Measurements from ENCODE around the gene ZNF541.

ZNF541 gene, protein sequence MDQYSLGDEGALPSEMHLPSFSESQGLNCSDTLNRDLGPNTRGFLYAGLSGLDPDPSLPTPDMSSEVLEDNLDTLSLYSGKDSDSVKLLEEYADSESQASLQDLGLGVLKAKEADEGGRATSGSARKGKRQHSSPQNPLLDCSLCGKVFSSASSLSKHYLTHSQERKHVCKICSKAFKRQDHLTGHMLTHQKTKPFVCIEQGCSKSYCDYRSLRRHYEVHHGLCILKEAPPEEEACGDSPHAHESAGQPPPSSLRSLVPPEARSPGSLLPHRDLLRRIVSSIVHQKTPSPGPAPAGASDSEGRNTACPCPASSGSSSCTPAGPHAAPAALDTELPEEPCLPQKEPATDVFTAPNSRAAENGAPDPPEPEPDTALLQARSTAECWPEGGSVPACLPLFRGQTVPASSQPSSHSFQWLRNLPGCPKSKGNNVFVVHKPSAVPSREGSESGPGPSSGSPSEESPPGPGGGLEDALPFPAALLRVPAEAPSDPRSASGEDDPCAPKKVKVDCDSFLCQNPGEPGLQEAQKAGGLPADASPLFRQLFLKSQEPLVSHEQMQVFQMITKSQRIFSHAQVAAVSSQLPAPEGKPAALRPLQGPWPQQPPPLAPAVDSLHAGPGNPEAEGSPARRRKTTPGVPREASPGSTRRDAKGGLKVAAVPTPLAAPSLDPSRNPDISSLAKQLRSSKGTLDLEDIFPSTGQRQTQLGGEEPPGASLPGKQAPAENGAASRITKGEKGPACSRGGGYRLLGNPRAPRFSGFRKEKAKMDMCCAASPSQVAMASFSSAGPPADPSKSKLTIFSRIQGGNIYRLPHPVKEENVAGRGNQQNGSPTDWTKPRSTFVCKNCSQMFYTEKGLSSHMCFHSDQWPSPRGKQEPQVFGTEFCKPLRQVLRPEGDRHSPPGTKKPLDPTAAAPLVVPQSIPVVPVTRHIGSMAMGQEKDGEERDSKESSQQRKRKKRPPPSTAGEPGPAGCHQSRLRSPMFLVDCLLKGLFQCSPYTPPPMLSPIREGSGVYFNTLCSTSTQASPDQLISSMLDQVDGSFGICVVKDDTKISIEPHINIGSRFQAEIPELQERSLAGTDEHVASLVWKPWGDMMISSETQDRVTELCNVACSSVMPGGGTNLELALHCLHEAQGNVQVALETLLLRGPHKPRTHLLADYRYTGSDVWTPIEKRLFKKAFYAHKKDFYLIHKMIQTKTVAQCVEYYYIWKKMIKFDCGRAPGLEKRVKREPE (N-terminal part only)

GRCh38 chr19:47573071-47574026 is at the start of gene ZNF541:
Gene ZNF541 (minus strand): TSS chr19:47573148. CDS start chr19:47555856, 17,292 bp downstream.
- in situ Hi-C loops (cut with HindIII; ENCODE audit: low sequenced_read_pairs) = no loop called here

DNA sequence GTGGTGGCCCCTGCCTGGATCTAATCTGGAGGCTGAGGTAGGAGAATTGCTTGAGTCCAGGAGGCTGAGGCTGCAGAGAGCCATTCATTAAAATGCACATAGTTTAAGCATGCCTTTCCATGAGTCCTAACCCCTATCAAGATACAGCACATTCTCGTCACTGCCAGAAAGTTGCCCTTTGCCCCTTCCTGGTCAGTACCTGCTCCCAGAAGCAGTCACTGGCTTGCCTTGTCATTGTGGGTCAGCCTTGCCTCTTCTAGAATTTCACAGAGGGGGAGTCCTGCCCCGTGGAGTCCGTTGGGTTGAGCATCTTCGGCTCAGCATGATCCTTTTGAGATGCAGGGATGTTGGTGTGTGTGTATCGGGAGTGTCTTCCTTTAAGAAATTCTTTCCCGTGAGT is 46.8 kb upstream of the ZNF541 start:
- in situ Hi-C loops (cut with HindIII; ENCODE audit: low sequenced_read_pairs) = no loop called here

DNA sequence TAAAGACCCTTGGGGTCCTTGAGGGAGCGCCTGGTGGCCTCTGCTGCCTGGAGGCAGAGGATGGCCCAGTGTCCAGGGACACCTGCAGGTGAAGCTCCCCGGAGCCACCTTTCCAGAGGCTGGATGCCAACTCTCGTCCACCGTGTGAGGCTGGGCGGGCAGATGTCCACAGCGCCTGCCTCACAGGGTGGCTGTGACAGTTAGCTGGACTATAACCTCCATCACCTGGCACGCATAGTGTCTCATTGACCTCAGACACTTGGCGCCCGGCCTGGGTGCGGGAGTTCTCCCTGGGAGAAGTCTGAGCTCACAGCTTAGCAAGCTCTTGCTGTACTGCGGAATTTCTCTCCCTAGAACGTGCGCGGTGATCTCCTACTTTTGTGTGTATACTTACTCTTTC is 45.8 kb upstream of the ZNF541 start:
- in situ Hi-C loops (cut with HindIII; ENCODE audit: low sequenced_read_pairs) = no loop called here

DNA sequence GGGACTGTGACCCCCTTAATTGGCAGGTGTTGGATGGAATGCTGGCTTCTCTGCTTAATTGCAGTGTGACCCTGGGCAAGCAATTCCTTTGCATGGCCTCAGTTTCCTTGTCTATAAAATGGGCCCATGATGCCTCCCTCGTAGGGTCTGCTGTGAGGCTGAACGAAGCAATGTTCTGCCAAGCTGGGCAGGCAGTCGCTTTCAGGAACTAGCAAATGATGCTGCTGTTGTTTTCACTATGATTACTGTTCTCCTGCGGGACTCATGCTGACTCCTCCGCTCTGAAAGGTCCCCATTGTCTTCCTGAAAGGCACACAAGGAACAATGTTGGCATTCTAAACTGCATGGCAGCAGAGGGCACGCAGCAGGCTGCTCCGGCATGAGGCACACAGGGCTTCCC is 42.8 kb upstream of the ZNF541 start:
- in situ Hi-C loops (cut with HindIII; ENCODE audit: low sequenced_read_pairs) = no loop called here

DNA sequence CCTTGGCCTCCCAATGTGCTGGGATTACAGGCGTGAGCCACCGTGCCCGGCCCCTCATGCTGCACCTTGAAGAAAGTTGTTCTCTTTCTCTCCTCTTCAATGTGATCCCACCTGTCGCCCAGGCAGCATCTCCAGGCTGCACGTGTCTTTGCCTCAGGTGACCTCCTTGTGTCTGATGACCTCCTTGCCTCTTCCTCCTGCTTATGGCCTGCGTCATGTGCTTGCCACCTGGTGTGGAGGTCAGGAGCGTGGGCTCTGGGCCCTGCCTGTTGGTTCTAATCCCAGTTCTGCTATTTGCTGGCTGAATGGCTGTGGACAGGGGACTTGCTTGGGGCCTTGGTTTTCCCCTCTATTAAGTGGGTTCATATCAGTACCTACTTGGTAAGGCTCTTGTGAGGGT is 42.3 kb upstream of the ZNF541 start:
- in situ Hi-C loops (cut with HindIII; ENCODE audit: low sequenced_read_pairs) = no loop called here

- in situ Hi-C loops (cut with HindIII; ENCODE audit: low sequenced_read_pairs) = loop anchor here (5.0 kb wide), 4 partner anchors 57 to 167 kb away; no protein-coding TSS in a partner anchor
Observed at GRCh38 chr19:47614559-47614958, 41.6 kb upstream of the ZNF541 start.

GRCh38 chr19:47614021-47614295 is 41.0 kb upstream of the ZNF541 start:
- in situ Hi-C loops (cut with HindIII; ENCODE audit: low sequenced_read_pairs) = loop anchor here (5.0 kb wide), 4 partner anchors 57 to 167 kb away; no protein-coding TSS in a partner anchor

GRCh38 chr19:47613165-47614020 is 40.4 kb upstream of the ZNF541 start:
- in situ Hi-C loops (cut with HindIII; ENCODE audit: low sequenced_read_pairs) = loop anchor here (5.0 kb wide), 4 partner anchors 56 to 166 kb away; no protein-coding TSS in a partner anchor

GRCh38 chr19:47610902-47611301 is 38.0 kb upstream of the ZNF541 start:
- in situ Hi-C loops (cut with HindIII; ENCODE audit: low sequenced_read_pairs) = loop anchor here (5.0 kb wide), 4 partner anchors 54 to 164 kb away; no protein-coding TSS in a partner anchor

- in situ Hi-C loops (cut with HindIII; ENCODE audit: low sequenced_read_pairs) = loop anchor here (5.0 kb wide), 4 partner anchors 53 to 163 kb away; no protein-coding TSS in a partner anchor
Observed at GRCh38 chr19:47609906-47610894, 37.3 kb upstream of the ZNF541 start.

DNA sequence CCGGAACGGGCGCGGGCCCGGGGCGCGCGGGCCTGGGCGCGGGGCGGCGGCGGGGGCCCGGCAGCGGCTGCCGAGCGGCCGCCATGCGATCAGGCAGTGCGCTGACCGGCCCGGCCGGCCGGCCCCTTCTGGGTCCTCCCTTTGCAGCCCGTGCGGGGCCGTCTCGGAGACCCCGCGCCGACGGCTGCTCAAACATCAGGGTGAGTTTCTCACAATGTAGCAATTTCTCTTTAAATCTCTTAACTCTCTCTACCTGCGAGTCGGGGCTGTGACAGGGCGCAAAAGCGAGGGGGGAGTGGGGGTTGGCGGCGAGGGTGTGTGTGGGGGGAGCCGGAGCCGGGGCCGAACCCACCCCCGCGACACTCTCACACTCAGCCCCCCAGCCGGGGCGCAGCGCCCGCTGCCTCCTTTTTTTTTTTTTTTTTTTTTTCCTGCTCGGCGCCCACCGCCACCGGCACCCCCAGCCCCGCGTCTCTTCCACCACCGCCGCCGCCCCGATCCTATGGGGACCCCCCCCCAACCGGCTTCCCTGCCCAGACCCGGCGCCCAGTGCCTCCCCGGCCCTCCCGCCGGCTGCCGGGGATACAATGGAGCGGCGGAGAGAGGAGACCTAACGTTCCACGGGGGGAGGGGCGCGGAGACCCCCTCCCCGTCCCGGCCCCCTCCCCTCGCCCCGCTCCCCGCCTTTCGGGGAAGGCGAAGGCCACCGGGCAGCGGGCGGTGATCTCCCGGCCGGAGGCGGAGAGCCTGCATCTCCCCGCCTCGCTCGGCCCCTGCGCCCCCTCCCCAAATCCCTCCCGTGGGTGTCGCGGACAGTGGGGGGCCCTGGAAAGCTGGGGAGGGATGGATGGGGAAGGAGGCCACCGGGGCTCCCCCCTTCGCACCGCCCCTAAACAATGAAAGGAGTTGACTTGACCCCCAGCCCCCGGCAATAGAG is 36.3 kb upstream of the ZNF541 start, which contains the start of gene BICRA:
TSS of gene BICRA (plus strand) at position 166 of the 937 bp plus-strand sequence. CDS start 64,441 bp downstream, outside the sequence.
- in situ Hi-C loops (cut with HindIII; ENCODE audit: low sequenced_read_pairs) = no loop called here

- in situ Hi-C loops (cut with HindIII; ENCODE audit: low sequenced_read_pairs) = no loop called here
Observed at GRCh38 chr19:47608074-47608918, 35.3 kb upstream of the ZNF541 start.

- in situ Hi-C loops (cut with HindIII; ENCODE audit: low sequenced_read_pairs) = no loop called here
Observed at GRCh38 chr19:47607564-47608073, 34.7 kb upstream of the ZNF541 start.

GRCh38 chr19:47603706-47604565 is 31.0 kb upstream of the ZNF541 start:
- in situ Hi-C loops (cut with HindIII; ENCODE audit: low sequenced_read_pairs) = no loop called here

All from endothelial cell of hepatic sinusoid (primary cell).